HepG2 (cell line): ENCODE data around the gene LRRC25. TPM values are rescaled to one million over a fixed set of nuclear protein-coding genes. Genes with fewer than 3 reads are reported as not detected.

Experiments used
- BRD4 ChIP-seq: sonication (generic); formaldehyde crosslinking; IDR thresholded peaks from 2 replicates; pipeline ENCODE4 v1.4.0; 2020; ENCODE audit warnings: missing genetic modification reagents
- ETV5 ChIP-seq: IDR thresholded peaks from 2 replicates; pipeline ENCODE4 v1.6.1; 2018; ENCODE audit warnings: missing biosample characterization, missing genetic modification reagents, inconsistent platforms, borderline replicate concordance
- ETV6 ChIP-seq: sonication (generic); formaldehyde crosslinking; conservative IDR thresholded peaks from 2 replicates; pipeline ENCODE4 v1.4.0; 2020; ENCODE audit warnings: missing genetic modification reagents
- GFI1 ChIP-seq: sonication (generic); formaldehyde crosslinking; IDR thresholded peaks from 2 replicates; pipeline ENCODE4 v1.5.0; 2020; ENCODE audit warnings: missing genetic modification reagents, mild to moderate bottlenecking, borderline replicate concordance
- RBM39 ChIP-seq: fragments of 200-400 bp; formaldehyde crosslinking; IDR thresholded peaks from one replicate; pipeline ENCODE4 v1.6.1; 2018; ENCODE audit warnings: antibody characterized with exemption, mild to moderate bottlenecking, low read depth, low read length; ENCODE audit not compliant: poor library complexity, severe bottlenecking
- SALL2 ChIP-seq: sonication (generic); formaldehyde crosslinking; IDR thresholded peaks from 2 replicates; pipeline ENCODE4 v1.8.1; 2023; ENCODE audit warnings: mild to moderate bottlenecking, missing genetic modification reagents, inconsistent platforms
- ZNF350 ChIP-seq: sonication (generic); formaldehyde crosslinking; IDR thresholded peaks from 2 replicates; pipeline ENCODE4 v1.4.0; 2020; ENCODE audit warnings: mild to moderate bottlenecking, low read depth, missing genetic modification reagents, borderline replicate concordance
- ZNF713 ChIP-seq: sonication (generic); formaldehyde crosslinking; IDR thresholded peaks from 2 replicates; pipeline ENCODE4 v1.4.0; 2020; ENCODE audit warnings: mild to moderate bottlenecking, missing genetic modification reagents
- ZNF768 ChIP-seq: sonication (generic); formaldehyde crosslinking; IDR thresholded peaks from 2 replicates; pipeline ENCODE4 v1.4.0; 2020; ENCODE audit warnings: missing genetic modification reagents
- polyA plus RNA-seq, 8 experiments: library from polyadenylated mRNA; depleted of rRNA in 3 of 8; stranded (reverse) in 7 of 8; unstranded in 1 of 8; fragments of >200 nt; fragmentation: Illumina TruSeq in 4 of 8; extraction: Trizol in 4 of 8; gene quantifications; 2 replicates each; pipeline versions ENCODE4 v1.2.1 to v1.2.3, GENCODE V29; 2011 to 2016; ENCODE audit warnings: low read depth in 4 of 8, missing spikeins in 1 of 8, mixed read lengths in 1 of 8; ENCODE audit not compliant: insufficient read depth in 1 of 8
- total RNA-seq, 5 experiments: library from RNA; depleted of rRNA; stranded (reverse); fragments of >200 nt; fragmentation: Illumina TruSeq; extraction: Trizol; gene quantifications; 2 replicates each; pipeline ENCODE4 v1.2.3, GENCODE V29; 2016; ENCODE audit warnings: low read depth in 1 of 5
- TF ChIP-seq, protein P1 (sequence below): sonication (generic); formaldehyde crosslinking; IDR thresholded peaks from 2 replicates; pipeline ENCODE4; 2020; ENCODE audit warnings: missing genetic modification reagents, mild to moderate bottlenecking, borderline replicate concordance
- TF ChIP-seq, protein P2 (sequence below), 2 experiments: fragments of 450-650 bp in 1 of 2; sonication (generic) in 1 of 2; formaldehyde crosslinking in 1 of 2; IDR thresholded peaks; 2 replicates each; pipeline versions ENCODE4 v1.6.1 to v1.8.0; 2016 to 2022; ENCODE audit warnings: antibody characterized with exemption in 1 of 2, mild to moderate bottlenecking in 1 of 2, missing genetic modification reagents in 1 of 2
- TF ChIP-seq, protein P3 (sequence below): sonication (generic); formaldehyde crosslinking; IDR thresholded peaks from 2 replicates; pipeline ENCODE4 v1.5.0; 2020; ENCODE audit warnings: missing genetic modification reagents
- TF ChIP-seq, protein P4 (sequence below): sonication (generic); formaldehyde crosslinking; IDR thresholded peaks from 2 replicates; pipeline ENCODE4 v1.4.0; 2020; ENCODE audit warnings: missing genetic modification reagents; ENCODE audit errors: not compliant biosample characterization

LRRC25 gene
- total and polyA plus RNA-seq, 2 of the 13 experiments (the other 11 are each of a cell fraction or from before 2014, with no cell fraction given): 0.13 to 0.53 TPM

DNA sequence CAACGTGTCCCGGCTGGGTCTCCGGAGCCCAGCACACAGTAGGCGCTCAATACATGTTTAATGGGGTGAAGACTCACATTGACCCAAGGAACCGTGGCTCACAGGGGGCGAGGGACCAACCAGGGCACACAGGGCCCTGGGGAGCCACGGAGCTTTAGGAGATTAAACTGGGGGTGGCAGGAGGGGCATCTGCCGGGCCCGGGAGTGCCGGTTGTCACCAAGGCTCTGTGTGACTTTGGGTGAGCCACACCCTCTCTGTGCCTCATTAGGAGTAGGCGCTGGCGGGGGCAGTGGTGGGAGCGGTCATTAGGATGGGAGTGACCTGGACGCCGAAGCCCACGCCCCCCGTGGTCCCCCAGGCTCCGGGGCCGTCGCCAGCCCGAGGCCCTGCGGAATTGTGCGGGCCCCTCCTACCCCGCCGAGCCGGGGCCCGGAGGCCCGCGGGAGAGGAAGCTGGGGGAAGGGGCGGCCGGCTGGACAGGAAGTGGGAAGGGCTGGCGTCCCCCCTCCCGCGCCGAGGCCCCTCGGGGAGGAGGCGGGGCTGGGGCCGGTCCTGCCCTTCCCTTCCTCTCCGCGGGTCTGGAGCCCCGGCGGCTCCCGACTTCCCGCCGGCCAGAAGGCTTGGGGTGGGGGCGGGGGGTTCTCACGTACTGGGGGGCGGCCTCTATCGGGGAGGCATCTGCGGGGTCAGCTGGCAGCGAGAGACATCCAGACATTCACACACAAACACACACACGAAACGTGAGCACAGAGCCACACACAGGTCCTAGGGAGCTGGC lies 20.0 kb upstream of the LRRC25 start (continued):
- TF ChIP-seq ZNF768 (peak; percentile 100), GFI1 (CRISPR knock-in tag) (peak; percentile 76), ZNF713 (0 out of 2 replicates have a peak, but pooled peaks have one; percentile 57), ZNF350 (peak; percentile 58; the same call in 1 of the 2 replicates), ETV6 (CRISPR knock-in tag) (peak; percentile 88), RBM39 (peak; percentile 87), BRD4 (CRISPR knock-in tag) (no peak), ETV5 (CRISPR knock-in tag) (peak; percentile 90), SALL2 (CRISPR knock-in tag) (peak; percentile 31; the same call in 1 of the 2 replicates)
- TF ChIP-seq, protein P1, sequence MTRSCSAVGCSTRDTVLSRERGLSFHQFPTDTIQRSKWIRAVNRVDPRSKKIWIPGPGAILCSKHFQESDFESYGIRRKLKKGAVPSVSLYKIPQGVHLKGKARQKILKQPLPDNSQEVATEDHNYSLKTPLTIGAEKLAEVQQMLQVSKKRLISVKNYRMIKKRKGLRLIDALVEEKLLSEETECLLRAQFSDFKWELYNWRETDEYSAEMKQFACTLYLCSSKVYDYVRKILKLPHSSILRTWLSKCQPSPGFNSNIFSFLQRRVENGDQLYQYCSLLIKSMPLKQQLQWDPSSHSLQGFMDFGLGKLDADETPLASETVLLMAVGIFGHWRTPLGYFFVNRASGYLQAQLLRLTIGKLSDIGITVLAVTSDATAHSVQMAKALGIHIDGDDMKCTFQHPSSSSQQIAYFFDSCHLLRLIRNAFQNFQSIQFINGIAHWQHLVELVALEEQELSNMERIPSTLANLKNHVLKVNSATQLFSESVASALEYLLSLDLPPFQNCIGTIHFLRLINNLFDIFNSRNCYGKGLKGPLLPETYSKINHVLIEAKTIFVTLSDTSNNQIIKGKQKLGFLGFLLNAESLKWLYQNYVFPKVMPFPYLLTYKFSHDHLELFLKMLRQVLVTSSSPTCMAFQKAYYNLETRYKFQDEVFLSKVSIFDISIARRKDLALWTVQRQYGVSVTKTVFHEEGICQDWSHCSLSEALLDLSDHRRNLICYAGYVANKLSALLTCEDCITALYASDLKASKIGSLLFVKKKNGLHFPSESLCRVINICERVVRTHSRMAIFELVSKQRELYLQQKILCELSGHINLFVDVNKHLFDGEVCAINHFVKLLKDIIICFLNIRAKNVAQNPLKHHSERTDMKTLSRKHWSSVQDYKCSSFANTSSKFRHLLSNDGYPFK (CRISPR knock-in tag): peak; percentile 26; the same call in 1 of the 2 replicates
- TF ChIP-seq, protein P2, sequence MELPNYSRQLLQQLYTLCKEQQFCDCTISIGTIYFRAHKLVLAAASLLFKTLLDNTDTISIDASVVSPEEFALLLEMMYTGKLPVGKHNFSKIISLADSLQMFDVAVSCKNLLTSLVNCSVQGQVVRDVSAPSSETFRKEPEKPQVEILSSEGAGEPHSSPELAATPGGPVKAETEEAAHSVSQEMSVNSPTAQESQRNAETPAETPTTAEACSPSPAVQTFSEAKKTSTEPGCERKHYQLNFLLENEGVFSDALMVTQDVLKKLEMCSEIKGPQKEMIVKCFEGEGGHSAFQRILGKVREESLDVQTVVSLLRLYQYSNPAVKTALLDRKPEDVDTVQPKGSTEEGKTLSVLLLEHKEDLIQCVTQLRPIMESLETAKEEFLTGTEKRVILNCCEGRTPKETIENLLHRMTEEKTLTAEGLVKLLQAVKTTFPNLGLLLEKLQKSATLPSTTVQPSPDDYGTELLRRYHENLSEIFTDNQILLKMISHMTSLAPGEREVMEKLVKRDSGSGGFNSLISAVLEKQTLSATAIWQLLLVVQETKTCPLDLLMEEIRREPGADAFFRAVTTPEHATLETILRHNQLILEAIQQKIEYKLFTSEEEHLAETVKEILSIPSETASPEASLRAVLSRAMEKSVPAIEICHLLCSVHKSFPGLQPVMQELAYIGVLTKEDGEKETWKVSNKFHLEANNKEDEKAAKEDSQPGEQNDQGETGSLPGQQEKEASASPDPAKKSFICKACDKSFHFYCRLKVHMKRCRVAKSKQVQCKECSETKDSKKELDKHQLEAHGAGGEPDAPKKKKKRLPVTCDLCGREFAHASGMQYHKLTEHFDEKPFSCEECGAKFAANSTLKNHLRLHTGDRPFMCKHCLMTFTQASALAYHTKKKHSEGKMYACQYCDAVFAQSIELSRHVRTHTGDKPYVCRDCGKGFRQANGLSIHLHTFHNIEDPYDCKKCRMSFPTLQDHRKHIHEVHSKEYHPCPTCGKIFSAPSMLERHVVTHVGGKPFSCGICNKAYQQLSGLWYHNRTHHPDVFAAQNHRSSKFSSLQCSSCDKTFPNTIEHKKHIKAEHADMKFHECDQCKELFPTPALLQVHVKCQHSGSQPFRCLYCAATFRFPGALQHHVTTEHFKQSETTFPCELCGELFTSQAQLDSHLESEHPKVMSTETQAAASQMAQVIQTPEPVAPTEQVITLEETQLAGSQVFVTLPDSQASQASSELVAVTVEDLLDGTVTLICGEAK (IDR thresholded peaks at IDR 0.05): no peak
- TF ChIP-seq, protein P2 (CRISPR knock-in tag; IDR thresholded peaks at IDR 0.05): no peak
- TF ChIP-seq, protein P3, sequence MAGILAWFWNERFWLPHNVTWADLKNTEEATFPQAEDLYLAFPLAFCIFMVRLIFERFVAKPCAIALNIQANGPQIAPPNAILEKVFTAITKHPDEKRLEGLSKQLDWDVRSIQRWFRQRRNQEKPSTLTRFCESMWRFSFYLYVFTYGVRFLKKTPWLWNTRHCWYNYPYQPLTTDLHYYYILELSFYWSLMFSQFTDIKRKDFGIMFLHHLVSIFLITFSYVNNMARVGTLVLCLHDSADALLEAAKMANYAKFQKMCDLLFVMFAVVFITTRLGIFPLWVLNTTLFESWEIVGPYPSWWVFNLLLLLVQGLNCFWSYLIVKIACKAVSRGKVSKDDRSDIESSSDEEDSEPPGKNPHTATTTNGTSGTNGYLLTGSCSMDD (CRISPR knock-in tag): no peak
- TF ChIP-seq, protein P4, sequence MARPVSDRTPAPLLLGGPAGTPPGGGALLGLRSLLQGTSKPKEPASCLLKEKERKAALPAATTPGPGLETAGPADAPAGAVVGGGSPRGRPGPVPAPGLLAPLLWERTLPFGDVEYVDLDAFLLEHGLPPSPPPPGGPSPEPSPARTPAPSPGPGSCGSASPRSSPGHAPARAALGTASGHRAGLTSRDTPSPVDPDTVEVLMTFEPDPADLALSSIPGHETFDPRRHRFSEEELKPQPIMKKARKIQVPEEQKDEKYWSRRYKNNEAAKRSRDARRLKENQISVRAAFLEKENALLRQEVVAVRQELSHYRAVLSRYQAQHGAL: no peak
